ENCODE measurements around the gene KSR2. TPM values are rescaled to one million over a fixed set of nuclear protein-coding genes. Genes with fewer than 3 reads are reported as not detected.

The KSR2 gene
- total RNA-seq, 1 donor from 2014 or later: 0.69 TPM

DNA sequence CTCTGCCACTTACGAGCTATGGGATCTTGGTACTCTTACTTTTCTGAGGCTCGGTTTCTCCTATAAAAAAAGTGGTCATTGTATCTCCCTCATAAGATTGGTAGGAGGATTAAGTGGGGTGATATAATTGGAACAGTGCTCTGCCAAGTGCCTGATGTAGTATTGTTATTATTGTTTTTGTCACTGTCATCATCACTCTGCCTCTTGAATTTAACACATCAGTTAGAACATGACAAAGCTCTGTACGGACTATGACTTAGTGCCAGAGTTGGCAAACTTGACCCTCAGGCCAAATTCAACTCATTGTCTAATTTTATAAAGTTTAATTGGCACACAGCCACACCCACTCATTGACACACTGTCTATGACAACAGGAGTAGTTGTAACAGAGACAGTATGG, 378.4 kb downstream of the KSR2 start:
- DNase-seq (ENCODE audit: low spot score in 2 of 2, unreplicated experiment in 2 of 2): no peak
- Mint-ChIP-seq H3K27me3 (ENCODE audit: low read depth) (peaks cover 60% of the 10 kb centered on the region), H3K36me3 (no peaks in the 10 kb centered on the region), H3K27ac (no peak overlapping the region), H3K4me3 (no peak overlapping the region), H3K9me3 (peaks cover 15% of the 10 kb centered on the region), H3K4me1 (peaks cover 10% of the 10 kb centered on the region)
- TF ChIP-seq, protein P1, sequence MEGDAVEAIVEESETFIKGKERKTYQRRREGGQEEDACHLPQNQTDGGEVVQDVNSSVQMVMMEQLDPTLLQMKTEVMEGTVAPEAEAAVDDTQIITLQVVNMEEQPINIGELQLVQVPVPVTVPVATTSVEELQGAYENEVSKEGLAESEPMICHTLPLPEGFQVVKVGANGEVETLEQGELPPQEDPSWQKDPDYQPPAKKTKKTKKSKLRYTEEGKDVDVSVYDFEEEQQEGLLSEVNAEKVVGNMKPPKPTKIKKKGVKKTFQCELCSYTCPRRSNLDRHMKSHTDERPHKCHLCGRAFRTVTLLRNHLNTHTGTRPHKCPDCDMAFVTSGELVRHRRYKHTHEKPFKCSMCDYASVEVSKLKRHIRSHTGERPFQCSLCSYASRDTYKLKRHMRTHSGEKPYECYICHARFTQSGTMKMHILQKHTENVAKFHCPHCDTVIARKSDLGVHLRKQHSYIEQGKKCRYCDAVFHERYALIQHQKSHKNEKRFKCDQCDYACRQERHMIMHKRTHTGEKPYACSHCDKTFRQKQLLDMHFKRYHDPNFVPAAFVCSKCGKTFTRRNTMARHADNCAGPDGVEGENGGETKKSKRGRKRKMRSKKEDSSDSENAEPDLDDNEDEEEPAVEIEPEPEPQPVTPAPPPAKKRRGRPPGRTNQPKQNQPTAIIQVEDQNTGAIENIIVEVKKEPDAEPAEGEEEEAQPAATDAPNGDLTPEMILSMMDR (IDR thresholded peaks at IDR 0.05; ENCODE audit: unreplicated experiment): no peak

GRCh38 chr12:117589021-117589420, 379.8 kb downstream of the KSR2 start:
- Mint-ChIP-seq H3K4me1 (peaks cover 11% of the 10 kb centered on the region), H3K27ac (no peak overlapping the region), H3K36me3 (no peaks in the 10 kb centered on the region), H3K4me3 (no peak overlapping the region), H3K27me3 (ENCODE audit: low read depth) (peaks cover 72% of the 10 kb centered on the region), H3K9me3 (peaks cover 15% of the 10 kb centered on the region)
- TF ChIP-seq, protein P1 (IDR thresholded peaks at IDR 0.05; ENCODE audit: unreplicated experiment): no peak
- no peak for DNase-seq (ENCODE audit: low spot score in 2 of 2, unreplicated experiment in 2 of 2)

DNA sequence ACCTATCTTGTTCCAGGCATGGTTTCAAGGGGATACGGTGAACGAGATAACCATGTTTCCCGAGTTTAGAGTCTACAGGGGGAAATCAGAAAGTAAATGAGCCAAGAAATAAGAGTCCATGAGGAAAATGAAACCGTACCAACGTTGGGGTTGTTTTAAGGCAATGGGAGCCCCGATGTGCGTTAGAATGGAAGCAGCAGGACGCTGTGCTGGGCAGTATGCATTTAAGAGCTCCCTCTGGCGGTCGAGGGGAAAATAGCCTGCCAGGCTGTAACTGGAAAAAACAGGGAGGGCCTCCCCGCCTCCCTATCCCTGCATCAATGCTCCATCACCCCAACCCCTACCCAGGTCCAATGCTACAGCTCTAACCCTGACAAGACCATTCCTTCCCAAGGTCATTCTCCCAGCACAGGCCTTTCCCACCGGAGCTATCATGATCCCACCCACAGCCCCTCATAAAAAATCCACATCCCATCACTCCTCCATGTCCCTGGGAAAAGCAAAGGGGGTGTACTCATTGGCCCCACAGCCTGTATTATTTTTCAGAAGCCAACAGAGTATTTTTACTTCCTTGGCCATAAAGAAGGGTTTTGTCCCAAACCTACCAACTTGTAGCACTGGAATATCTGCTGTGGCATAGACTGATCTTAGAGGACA, 381.0 kb downstream of the KSR2 start:
- TF ChIP-seq, protein P1 (IDR thresholded peaks at IDR 0.05; ENCODE audit: unreplicated experiment): peak; percentile 66

DNA sequence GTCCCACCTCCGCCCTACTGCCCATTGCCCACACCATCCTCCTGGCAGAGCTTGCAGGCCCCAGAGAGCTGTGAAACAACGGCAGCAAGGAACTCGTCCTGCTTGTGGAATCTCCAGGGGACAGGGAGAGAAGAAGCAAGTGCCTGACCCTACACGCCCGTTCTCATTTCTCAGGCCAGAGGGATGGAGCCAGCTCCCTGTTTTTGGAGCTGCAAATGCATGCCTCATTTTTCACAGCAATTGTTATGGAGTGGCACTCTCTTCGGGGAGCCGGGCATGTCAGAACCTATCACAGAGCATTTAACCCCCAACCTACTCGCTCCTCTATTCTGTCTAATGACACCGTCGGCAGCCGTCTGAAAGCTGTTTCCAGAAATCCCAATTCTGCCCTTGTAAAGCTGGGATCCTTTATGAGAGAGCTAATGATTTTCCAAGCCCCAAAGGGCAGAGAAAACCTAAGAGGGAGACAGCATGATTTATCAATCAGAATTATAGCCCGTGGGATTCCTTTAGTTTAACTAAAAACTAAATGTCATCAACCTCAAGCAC, 385.0 kb downstream of the KSR2 start:
- TF ChIP-seq, protein P1 (IDR thresholded peaks at IDR 0.05; ENCODE audit: unreplicated experiment): no peak
- DNase-seq (ENCODE audit: low spot score in 2 of 2, unreplicated experiment in 2 of 2): no peak
- peak overlapping the region; percentile 18 for H3K4me3 Mint-ChIP-seq
- H3K9me3 Mint-ChIP-seq: no peaks in the 10 kb centered on the region
- H3K27ac Mint-ChIP-seq: no peak overlapping the region
- no peaks in the 10 kb centered on the region for H3K36me3 Mint-ChIP-seq
- peaks cover 12% of the 10 kb centered on the region for H3K4me1 Mint-ChIP-seq
- H3K27me3 Mint-ChIP-seq (ENCODE audit: low read depth): peaks cover 73% of the 10 kb centered on the region

More for the DNA sequence above, 381.0 kb downstream of the KSR2 start:
- peak; percentile 34 to 67 for DNase-seq (ENCODE audit: low spot score in 2 of 2, unreplicated experiment in 2 of 2)
- Mint-ChIP-seq H3K9me3 (peaks cover 15% of the 10 kb centered on the region), H3K27ac (no peak overlapping the region), H3K4me3 (no peak overlapping the region), H3K27me3 (ENCODE audit: low read depth) (peaks cover 72% of the 10 kb centered on the region), H3K36me3 (no peaks in the 10 kb centered on the region), H3K4me1 (peaks cover 12% of the 10 kb centered on the region)

DNA sequence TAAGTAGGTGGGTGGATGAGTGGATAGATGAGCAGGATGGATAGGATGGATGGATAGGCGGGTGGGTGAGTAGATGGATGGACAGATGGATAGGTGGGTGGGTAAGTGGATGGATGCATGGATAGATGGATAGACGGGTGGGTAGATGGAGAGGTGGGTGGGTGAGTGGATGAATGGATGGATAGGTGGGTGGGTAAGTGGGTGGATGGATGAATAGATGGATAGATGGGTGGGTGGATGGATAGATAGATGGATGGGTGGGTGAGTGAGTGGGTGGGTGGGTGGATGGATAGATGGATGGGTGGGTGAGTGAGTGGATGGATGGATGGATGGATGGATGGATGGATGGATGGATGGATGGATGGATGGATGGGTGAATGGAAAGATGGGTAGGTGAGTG, 385.7 kb downstream of the KSR2 start:
- no peaks in the 10 kb centered on the region for H3K9me3 Mint-ChIP-seq
- TF ChIP-seq, protein P1 (IDR thresholded peaks at IDR 0.05; ENCODE audit: unreplicated experiment): no peak
- no peak overlapping the region for H3K27ac Mint-ChIP-seq
- no peak overlapping the region for H3K4me3 Mint-ChIP-seq
- DNase-seq (ENCODE audit: low spot score in 2 of 2, unreplicated experiment in 2 of 2): no peak
- H3K27me3 Mint-ChIP-seq (ENCODE audit: low read depth): peaks cover 72% of the 10 kb centered on the region
- peaks cover 12% of the 10 kb centered on the region for H3K4me1 Mint-ChIP-seq
- H3K36me3 Mint-ChIP-seq: no peaks in the 10 kb centered on the region
